Glutamatergic neuron (in vitro differentiated cells): ENCODE results near the gene MAP3K5. TPM values are rescaled to one million over a fixed set of nuclear protein-coding genes. Genes with fewer than 3 reads are reported as not detected.

Experiments used
- DNase-seq: peaks from one replicate; pipeline ENCODE4 v3.0.0; 2022
- H3K27ac Mint-ChIP-seq: one replicate; pipeline ENCODE4 v1.8.0; 2020; ENCODE audit warnings: mild to moderate bottlenecking, mixed read lengths, inconsistent platforms; ENCODE audit not compliant: unreplicated experiment
- H3K27me3 Mint-ChIP-seq: one replicate; pipeline ENCODE4 v1.8.0; 2020; ENCODE audit warnings: mild to moderate bottlenecking, moderate library complexity, mixed read lengths, inconsistent platforms; ENCODE audit not compliant: unreplicated experiment
- H3K36me3 Mint-ChIP-seq: one replicate; pipeline ENCODE4 v1.8.0; 2020; ENCODE audit warnings: mild to moderate bottlenecking, mixed read lengths, inconsistent platforms; ENCODE audit not compliant: unreplicated experiment
- H3K4me1 Mint-ChIP-seq: one replicate; pipeline ENCODE4 v1.8.0; 2020; ENCODE audit warnings: mild to moderate bottlenecking, low read depth, mixed read lengths, inconsistent platforms; ENCODE audit not compliant: unreplicated experiment
- H3K4me3 Mint-ChIP-seq: one replicate; pipeline ENCODE4 v1.8.0; 2020; ENCODE audit warnings: mild to moderate bottlenecking, mixed read lengths, inconsistent platforms; ENCODE audit not compliant: unreplicated experiment
- H3K9me3 Mint-ChIP-seq: one replicate; pipeline ENCODE4 v1.8.0; 2020; ENCODE audit warnings: mild to moderate bottlenecking, moderate library complexity, mixed read lengths, inconsistent platforms; ENCODE audit not compliant: unreplicated experiment
- total RNA-seq: library from RNA; stranded (reverse); fragmentation: NEBNext Ultra II Directional; extraction: Animal tissue kit (Norgen Biotek cat#: 25700); gene quantifications from one replicate; pipeline ENCODE4 v1.2.1, GENCODE V29; 2021; ENCODE audit not compliant: unreplicated experiment
- TF ChIP-seq, protein P1 (sequence below): fragments of 200-600 bp; sonication (generic); IDR thresholded peaks from one replicate; pipeline ENCODE4 v1.5.0; 2021; ENCODE audit not compliant: partially characterized antibody, unreplicated experiment

The MAP3K5 gene
- total RNA-seq, 1 donor from 2014 or later, result 0.66 TPM

DNA sequence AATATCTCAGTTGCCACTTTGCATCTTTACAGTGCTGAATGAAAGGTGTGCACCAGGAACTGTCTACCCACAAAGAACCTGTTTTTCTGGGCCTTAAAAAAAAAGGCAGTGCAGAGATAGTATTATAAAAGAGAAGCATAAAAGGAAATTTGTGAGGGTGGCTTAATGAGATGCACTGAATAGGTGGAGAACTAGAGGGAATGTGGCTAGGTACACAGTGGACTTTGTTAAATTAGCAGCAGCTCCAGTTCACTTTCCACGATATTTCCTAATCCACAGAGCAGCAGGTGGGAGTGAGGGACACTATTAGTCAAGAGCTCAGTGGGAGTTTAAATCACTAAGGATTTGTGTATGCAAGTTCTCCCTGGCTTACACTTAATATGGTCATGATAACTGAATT lies 280.9 kb downstream of the MAP3K5 start:
- no peaks in the 10 kb centered on the region for H3K4me1 Mint-ChIP-seq
- no peaks in the 10 kb centered on the region for H3K27me3 Mint-ChIP-seq
- no peaks in the 10 kb centered on the region for H3K36me3 Mint-ChIP-seq
- H3K9me3 Mint-ChIP-seq, result no peaks in the 10 kb centered on the region
- no peak overlapping the region for H3K4me3 Mint-ChIP-seq
- TF ChIP-seq, protein P1, sequence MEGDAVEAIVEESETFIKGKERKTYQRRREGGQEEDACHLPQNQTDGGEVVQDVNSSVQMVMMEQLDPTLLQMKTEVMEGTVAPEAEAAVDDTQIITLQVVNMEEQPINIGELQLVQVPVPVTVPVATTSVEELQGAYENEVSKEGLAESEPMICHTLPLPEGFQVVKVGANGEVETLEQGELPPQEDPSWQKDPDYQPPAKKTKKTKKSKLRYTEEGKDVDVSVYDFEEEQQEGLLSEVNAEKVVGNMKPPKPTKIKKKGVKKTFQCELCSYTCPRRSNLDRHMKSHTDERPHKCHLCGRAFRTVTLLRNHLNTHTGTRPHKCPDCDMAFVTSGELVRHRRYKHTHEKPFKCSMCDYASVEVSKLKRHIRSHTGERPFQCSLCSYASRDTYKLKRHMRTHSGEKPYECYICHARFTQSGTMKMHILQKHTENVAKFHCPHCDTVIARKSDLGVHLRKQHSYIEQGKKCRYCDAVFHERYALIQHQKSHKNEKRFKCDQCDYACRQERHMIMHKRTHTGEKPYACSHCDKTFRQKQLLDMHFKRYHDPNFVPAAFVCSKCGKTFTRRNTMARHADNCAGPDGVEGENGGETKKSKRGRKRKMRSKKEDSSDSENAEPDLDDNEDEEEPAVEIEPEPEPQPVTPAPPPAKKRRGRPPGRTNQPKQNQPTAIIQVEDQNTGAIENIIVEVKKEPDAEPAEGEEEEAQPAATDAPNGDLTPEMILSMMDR, result no peak
- H3K27ac Mint-ChIP-seq, result no peak overlapping the region
- DNase-seq, result no peak

DNA sequence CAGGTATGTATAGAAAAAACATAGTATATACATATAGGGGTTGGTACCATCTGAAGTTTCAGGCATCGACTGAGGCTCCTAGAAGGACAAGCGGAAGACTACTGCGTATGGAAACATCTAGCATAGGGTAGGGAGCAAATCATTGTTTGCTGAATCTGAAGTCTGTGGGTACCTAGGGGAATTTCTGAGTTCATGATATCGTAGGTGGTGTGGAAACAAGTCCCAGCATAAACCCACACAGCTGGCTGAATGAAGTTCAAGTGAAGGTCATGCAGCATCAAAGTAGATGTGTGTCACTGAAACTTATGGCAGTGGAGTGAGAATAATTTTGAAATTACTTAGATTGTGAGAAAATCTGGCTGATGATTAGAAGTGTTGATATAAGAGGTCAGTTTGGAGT lies 281.5 kb downstream of the MAP3K5 start:
- Mint-ChIP-seq H3K27ac (no peak overlapping the region), H3K27me3 (no peaks in the 10 kb centered on the region)
- DNase-seq, result no peak

DNA sequence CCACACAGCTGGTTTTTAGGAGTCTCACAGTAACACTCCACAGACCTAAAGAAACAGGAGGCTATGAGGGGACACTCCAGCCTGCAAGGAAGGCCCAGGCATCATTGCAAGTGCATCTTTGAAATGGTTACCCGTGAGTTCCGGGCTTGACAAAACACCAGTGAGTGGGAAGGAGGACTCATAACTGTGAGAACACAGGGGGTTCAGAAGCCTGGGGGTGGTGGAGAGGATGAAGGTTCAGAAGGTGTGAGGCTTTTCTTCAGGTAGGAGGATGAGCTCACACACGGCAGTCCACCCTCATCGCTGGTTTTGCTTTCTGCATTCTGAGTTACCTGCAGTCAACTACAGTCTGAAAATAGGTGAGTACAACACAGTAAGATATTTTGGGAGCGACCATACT lies 282.0 kb downstream of the MAP3K5 start:
- TF ChIP-seq, protein P1, result no peak
- Mint-ChIP-seq H3K27me3 (no peaks in the 10 kb centered on the region), H3K4me1 (peaks cover 3% of the 10 kb centered on the region), H3K4me3 (no peak overlapping the region), H3K27ac (no peak overlapping the region), H3K9me3 (no peaks in the 10 kb centered on the region), H3K36me3 (no peaks in the 10 kb centered on the region)
- no peak for DNase-seq

More for the DNA sequence above, 281.5 kb downstream of the MAP3K5 start:
- no peak overlapping the region for H3K4me3 Mint-ChIP-seq
- peaks cover 3% of the 10 kb centered on the region for H3K4me1 Mint-ChIP-seq
- TF ChIP-seq, protein P1, result no peak
- H3K36me3 Mint-ChIP-seq, result no peaks in the 10 kb centered on the region
- H3K9me3 Mint-ChIP-seq, result no peaks in the 10 kb centered on the region

DNA sequence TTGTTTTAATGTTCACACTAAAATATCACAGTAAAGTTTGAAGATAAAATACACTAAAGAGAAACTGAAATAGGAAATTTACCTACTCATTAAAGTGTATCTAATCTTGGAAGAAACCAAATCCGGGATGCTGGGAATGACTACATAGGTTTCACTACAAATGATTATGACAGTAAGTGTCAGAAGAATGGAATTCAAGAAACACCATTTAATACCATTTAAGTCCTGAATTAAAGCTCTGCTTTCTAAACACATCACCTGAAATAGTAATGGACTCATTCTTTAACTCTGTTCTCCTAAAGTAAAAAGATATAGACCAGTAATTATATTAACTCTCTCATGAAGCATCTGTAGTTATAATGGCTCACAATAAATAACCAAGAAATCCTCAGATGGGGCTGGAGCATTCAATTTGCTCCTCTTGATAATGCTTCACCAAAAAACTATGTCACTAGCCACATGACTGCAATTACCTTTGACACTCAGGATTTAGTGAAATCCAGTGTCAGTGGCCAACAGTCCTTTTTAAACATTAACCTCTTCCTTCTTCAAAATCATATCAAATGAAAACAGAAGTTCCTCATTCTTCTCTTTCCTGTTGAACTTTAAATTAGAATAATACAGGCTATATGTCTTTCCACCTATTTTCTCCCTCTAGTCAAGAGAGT lies 283.4 kb downstream of the MAP3K5 start:
- no peak for DNase-seq
- no peak overlapping the region for H3K27ac Mint-ChIP-seq
- no peak overlapping the region for H3K4me3 Mint-ChIP-seq
- H3K4me1 Mint-ChIP-seq, result peaks cover 4% of the 10 kb centered on the region
- no peaks in the 10 kb centered on the region for H3K27me3 Mint-ChIP-seq
- no peaks in the 10 kb centered on the region for H3K36me3 Mint-ChIP-seq
- TF ChIP-seq, protein P1, result no peak
- no peaks in the 10 kb centered on the region for H3K9me3 Mint-ChIP-seq

Other genes starting within 250 kb of the MAP3K5 start
- 2.2 TPM for gene MAP7, start 242.1 kb downstream of the MAP3K5 start, total RNA-seq
- 4.1 TPM for gene PEX7, start 30.1 kb upstream of the MAP3K5 start, total RNA-seq
- gene SLC35D3, start 129.8 kb upstream of the MAP3K5 start, total RNA-seq, result not detected